Kidney (tissue), 14 donors: Measurements from ENCODE around the gene OTOS. TPM values are rescaled to one million over a fixed set of nuclear protein-coding genes. Genes with fewer than 3 reads are reported as not detected.

ENCODE experiments used
- DNase-seq, 5 donors: peaks; one replicate each; pipeline ENCODE4 v3.0.0-alpha.2; 2013 to 2020
- FAIRE-seq: peaks from 2 replicates; lab custom pipeline; 2012; peaks lifted over from hg19 to GRCh38; lab: Jason Lieb, UNC
- H3K27ac ChIP-seq, 2 donors: one replicate each; pipeline ENCODE4 v1.7.0; 2013; ENCODE audit warnings: low read depth in 2 of 2, low read length in 2 of 2, inconsistent platforms in 1 of 2
- H3K27me3 ChIP-seq: one replicate; pipeline ENCODE4 v1.7.1; 2013; ENCODE audit warnings: low read length, inconsistent platforms; ENCODE audit not compliant: control insufficient read depth, insufficient read depth
- H3K36me3 ChIP-seq, 3 donors: one replicate each; pipeline versions ENCODE4 v1.7.0 to v1.7.1; 2013; ENCODE audit warnings: low read length in 3 of 3, control low read depth in 1 of 3, inconsistent platforms in 1 of 3; ENCODE audit not compliant: insufficient read depth in 3 of 3, control insufficient read depth in 2 of 3
- H3K4me1 ChIP-seq, 3 donors: one replicate each; pipeline versions ENCODE4 v1.7.0 to v1.7.1; 2013; ENCODE audit warnings: low read length in 3 of 3, inconsistent platforms in 1 of 3, low read depth in 1 of 3; ENCODE audit not compliant: control insufficient read depth in 2 of 3, insufficient read depth in 2 of 3
- H3K4me3 ChIP-seq, 3 donors: one replicate each; pipeline versions ENCODE4 v1.7.0 to v1.8.1; 2013; ENCODE audit warnings: low read length in 3 of 3, control low read depth in 1 of 3, inconsistent platforms in 1 of 3
- H3K9ac ChIP-seq, 3 donors: one replicate each; pipeline versions ENCODE4 v1.7.0 to v1.7.1; 2013; ENCODE audit warnings: low read length in 3 of 3, control low read depth in 1 of 3, inconsistent platforms in 1 of 3
- H3K9me3 ChIP-seq, 3 donors: one replicate each; pipeline versions ENCODE4 v1.7.0 to v1.7.1; 2013; ENCODE audit warnings: low read length in 3 of 3, control low read depth in 1 of 3, inconsistent platforms in 1 of 3; ENCODE audit not compliant: control insufficient read depth in 2 of 3, insufficient read depth in 1 of 3
- intact Hi-C: fragments of 100-400 bp; cut with DNase I; formaldehyde crosslinking; loops from one replicate; pipeline ENCODE4 v1.11.1; 2022
- polyA plus RNA-seq: library from polyadenylated mRNA; stranded (reverse); fragments of 350-450 nt; fragmentation: Illumina TruSeq; extraction: RNeasy Lipid Tissue Mini Kit (QIAGEN cat#74804); gene quantifications from one replicate; pipeline ENCODE4 v1.2.3, GENCODE V29; 2014; ENCODE audit warnings: low read depth, low replicate concordance; ENCODE audit not compliant: insufficient read depth
- total RNA-seq: library from RNA; stranded (reverse); fragmentation: NEBNext Ultra II Directional; extraction: Animal tissue kit (Norgen Biotek cat#: 25700); gene quantifications from one replicate; pipeline ENCODE4 v1.2.1, GENCODE V29; 2021
- TF ChIP-seq, protein P1 (sequence below): IDR thresholded peaks from 3 replicates; pipeline ENCODE4 v1.5.1; 2012; ENCODE audit warnings: mild to moderate bottlenecking, moderate library complexity, borderline replicate concordance; ENCODE audit not compliant: insufficient read depth; ENCODE audit errors: extremely low read depth
- donor health status: control.
- donor health status: control.
- donor health status: control.
- donor health status: control.
- donor health status: control.
- donor health status: DM: yes; HTN: yes; CAD: no.
- donor health status: Normal renal cell carcinoma (clear cell type).

OTOS gene
- total and polyA plus RNA-seq, 2 donors from 2014 or later: 1.5 to 4.6 TPM

DNA sequence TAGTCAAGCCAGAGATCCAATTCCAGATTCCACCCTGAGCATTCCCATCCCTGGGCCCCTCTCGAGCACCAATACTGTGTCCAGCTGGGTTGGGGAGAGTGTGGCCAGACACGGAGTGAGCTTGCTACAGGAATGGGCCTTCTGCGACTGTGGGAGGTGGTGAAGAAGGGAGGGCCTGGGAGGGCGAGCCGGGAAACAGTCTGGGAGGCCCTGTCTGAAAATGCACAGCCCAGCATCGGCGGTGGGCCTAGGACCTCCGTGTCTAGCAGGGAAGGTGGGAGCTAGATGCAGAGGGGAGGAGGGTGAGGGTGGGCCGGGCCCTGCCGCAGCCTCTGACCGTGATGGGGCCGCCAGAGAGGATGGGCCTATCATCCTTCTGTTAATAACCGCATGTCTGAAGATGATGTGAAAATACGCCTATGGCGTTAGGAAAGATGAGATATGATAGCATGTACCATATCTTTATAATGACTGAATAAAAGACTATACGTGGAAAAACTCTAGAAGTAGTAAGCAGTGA lies 1.9 kb upstream of the OTOS start:
- Histone ChIP-seq H3K4me3 (no peak overlapping the region), H3K27ac (no peak overlapping the region), H3K4me1 (no peaks in the 10 kb centered on the region), H3K36me3 (no peaks in the 10 kb centered on the region), H3K27me3 (no peaks in the 10 kb centered on the region), H3K9me3 (peaks cover 0 to under 1% (median 0%) of the 10 kb centered on the region in 3 donors), H3K9ac (no peak overlapping the region)
- DNase-seq (peak in 1 of 5 donors; percentile 43), FAIRE-seq (no peak)
- TF ChIP-seq, protein P1, sequence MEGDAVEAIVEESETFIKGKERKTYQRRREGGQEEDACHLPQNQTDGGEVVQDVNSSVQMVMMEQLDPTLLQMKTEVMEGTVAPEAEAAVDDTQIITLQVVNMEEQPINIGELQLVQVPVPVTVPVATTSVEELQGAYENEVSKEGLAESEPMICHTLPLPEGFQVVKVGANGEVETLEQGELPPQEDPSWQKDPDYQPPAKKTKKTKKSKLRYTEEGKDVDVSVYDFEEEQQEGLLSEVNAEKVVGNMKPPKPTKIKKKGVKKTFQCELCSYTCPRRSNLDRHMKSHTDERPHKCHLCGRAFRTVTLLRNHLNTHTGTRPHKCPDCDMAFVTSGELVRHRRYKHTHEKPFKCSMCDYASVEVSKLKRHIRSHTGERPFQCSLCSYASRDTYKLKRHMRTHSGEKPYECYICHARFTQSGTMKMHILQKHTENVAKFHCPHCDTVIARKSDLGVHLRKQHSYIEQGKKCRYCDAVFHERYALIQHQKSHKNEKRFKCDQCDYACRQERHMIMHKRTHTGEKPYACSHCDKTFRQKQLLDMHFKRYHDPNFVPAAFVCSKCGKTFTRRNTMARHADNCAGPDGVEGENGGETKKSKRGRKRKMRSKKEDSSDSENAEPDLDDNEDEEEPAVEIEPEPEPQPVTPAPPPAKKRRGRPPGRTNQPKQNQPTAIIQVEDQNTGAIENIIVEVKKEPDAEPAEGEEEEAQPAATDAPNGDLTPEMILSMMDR: no peak
- intact Hi-C loops: loop anchor here (5.0 kb wide), 1 partner anchor 85 kb away; no protein-coding TSS in a partner anchor

DNA sequence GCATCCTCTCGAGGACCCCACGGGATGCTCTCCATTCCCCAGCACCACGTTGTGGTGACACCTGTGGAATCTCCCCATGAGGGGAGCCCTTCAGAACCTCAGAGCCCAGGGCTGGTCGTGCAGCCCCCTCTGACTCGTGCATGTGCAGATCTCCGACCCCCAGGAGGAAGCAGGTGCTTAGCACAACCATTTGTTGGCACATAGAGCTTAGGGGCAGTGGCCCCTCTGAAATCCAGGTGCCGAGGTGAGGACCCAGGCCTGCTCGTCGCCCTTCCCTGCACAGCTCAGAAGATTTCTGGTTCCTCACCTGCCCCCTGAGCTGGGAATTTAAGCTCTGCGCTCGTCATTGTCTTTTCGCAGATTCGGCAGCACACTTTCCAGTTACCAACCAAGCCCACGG lies 1.3 kb upstream of the OTOS start:
- TF ChIP-seq, protein P1: no peak
- Histone ChIP-seq H3K27me3 (no peaks in the 10 kb centered on the region), H3K36me3 (no peaks in the 10 kb centered on the region), H3K4me1 (no peaks in the 10 kb centered on the region), H3K9ac (no peak overlapping the region), H3K27ac (no peak overlapping the region), H3K9me3 (no peaks in the 10 kb centered on the region), H3K4me3 (no peak overlapping the region)
- intact Hi-C loops: loop anchor here (5.0 kb wide), 1 partner anchor 84 kb away; no protein-coding TSS in a partner anchor
- peak in 1 of 5 donors; percentile 21 for DNase-seq
- FAIRE-seq: no peak

DNA sequence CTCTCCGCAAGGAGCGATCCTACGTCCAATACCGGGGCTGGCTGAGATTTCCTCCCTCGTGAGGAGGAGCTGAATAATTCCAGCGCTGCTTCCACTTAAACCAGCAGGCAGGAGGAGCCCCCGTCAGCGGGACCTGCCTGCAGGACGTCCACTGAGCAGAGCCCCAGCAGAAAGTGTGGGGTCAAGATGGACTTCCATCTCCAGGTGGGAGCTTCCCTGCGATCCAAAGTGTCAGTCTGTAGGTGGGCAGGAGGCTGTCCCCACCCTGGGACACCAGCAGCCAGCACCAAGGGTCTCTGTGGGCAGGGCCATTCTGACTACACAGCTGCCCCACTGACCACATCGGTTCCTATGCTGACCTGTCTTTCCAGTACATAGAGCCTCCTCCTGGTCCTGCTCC lies 462 bp upstream of the OTOS start:
- H3K27ac ChIP-seq: no peak overlapping the region
- H3K4me1 ChIP-seq: no peaks in the 10 kb centered on the region
- no peaks in the 10 kb centered on the region for H3K27me3 ChIP-seq
- TF ChIP-seq, protein P1: no peak
- no peak overlapping the region for H3K9ac ChIP-seq
- no peaks in the 10 kb centered on the region for H3K36me3 ChIP-seq
- FAIRE-seq (no peak), DNase-seq (peak in 1 of 5 donors; percentile 34)
- intact Hi-C loops: loop anchor here (5.0 kb wide), 1 partner anchor 84 kb away; no protein-coding TSS in a partner anchor
- H3K4me3 ChIP-seq: no peak overlapping the region
- no peaks in the 10 kb centered on the region for H3K9me3 ChIP-seq
